Stimulated activated CD4-positive, alpha-beta T cell treated with anti-CD3 and anti-CD28 coated beads, Interleukin-4, amount 100 ng/mL, for 4 hours (primary cell): ENCODE data around the gene XRCC1.
"Not testable (repeated sequence)": the region's sequence is repeated elsewhere in the genome, so short reads cannot be mapped to it uniquely, and the experiment has no call there.

Experiments used
- DNase-seq, 2 experiments: peaks; one replicate each; pipeline ENCODE4 v3.0.0-alpha.2; 2020

The XRCC1 gene

DNA sequence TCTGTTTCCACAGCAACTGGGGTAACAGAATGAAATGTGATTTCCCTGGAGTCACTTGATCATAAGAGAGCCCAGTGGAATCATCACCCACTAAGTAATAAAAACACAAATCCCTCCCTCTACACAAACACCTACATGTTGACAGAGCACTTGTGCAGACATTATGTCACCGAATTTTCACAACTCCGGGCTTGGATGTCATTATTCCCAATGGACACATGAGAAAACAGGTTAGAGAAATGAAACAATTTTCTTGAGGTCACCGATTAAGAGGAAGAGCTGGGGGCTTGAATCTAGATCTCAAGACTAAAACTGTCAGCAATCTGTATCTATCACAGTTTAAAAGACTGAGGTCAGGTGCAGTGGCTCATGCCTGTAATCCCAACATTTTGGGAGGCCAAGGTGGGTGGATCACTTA lies 3.1 kb downstream of the XRCC1 start:
- no peak for DNase-seq

DNA sequence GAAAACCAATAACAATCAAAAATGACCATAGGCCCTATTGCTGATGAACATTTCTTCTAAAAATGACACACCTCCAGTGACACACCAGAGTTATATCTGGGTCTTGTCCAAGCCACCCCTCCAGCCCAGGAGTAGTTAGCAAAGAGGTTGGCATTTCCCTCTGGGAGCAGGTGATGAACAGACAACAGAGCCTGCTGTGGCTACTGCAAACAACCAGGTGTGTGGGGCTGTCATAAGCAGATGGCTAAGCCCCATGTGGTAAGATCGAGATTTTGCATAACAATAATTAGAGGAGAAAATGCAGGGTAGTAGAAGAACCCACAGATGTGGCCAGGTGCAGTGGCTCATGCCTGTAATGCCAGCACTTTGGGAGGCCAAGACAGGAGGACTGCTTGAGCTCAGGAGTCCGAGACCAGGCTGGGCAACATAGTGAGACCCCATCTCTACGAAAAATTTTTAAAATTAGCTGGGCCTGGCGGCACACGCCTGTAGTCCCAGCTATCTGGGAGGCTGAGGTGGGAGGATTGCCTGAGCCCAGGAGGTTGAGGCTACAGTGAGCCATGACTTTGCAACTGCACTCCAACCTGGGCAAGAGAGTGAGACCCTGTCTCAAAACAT lies 5.0 kb downstream of the XRCC1 start:
- DNase-seq, result no peak

DNA sequence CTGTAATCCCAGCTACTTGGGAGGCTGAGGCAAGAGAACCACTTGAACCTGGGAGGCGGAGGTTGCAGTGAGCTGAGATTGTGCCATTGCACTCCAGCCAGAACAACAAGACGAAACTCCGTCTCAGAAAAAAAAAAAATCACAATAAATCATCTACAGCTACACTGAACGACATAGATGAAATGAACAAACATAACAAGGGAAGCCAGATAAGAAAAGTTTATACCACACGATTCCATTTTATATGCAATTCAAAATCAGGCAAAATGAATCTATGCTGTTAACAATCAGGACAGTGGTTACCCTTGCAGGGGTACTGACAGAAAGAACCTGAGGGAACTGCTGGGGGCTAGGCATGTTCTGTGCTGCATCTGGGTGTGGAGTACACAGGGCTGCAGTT lies 5.7 kb downstream of the XRCC1 start:
- DNase-seq, result no peak

DNA sequence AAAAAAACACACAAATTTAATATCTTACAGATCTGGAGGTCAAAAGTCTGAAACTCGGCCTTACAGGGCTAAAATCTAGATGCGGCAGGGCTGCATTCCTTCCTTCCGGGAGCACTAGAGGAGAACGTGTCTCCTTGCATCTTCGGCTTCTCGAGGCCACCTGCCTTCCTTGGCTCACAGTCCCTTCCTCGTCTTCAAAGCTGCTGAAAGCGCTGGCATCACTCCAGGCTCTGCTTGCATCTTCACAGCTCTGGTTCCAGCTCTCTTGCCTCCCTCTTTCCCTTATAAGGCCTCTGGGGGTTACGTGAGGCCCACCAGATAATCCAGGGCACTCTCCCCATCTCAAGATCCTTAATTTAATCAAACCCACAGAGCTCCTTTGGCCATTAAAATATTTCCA lies 10.5 kb downstream of the XRCC1 start:
- no peak for DNase-seq

DNA sequence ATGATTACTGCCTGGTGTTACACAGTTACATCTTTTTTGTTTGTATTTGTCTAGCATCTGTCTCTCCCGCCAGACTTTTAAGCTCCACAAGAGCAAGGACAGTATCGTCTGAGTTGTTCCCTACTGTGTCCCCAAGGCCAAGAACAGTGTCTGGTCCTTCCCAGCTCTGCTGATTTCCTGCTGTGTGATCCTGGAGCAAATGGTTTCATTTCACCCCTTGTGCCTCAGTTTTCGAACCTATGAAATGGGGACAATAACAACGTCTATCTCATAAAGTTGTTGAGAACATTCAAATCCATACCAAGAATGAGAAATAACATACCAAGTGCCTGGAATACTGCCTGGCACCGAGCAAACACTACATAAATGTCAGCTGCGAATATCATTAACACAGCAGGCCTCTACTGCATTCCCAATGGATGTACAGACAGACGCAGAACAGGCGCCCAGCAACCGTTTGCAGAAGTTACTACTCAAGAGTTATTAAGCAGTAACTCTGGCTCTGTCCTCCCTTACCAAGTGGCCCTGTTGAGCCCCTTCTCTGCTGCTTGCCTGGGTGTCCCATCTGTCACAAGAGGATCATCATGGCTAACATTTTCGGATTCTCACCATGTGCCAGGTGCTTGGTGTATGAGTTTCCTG lies 11.4 kb downstream of the XRCC1 start:
- no peak for DNase-seq

DNA sequence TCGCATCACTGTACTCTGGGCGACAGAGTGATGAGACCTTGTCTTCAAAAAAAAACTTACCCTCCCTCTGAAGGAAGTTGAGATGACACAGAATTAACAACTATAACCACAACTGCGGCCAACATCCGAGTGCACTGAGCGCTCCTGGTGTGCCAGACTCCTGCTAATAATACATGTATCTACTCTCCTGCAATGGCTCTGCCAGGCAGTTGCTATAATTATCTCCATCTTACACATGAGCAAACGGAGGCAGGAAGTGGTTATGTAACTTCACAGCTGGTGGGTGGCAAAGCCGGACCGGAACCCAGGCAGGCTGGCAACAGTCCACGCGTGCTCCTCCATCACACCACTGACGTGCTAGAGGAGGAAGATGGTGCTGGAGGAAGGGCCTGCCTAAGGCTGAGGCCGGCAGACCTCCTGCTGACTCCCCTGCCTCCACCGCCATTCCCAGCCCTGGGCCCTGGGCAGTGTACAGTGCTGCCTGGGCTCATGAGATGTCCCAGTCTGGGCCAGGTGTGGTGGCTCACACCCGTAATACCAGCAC lies 12.6 kb downstream of the XRCC1 start:
- DNase-seq, result peak; percentile 46 to 76

DNA sequence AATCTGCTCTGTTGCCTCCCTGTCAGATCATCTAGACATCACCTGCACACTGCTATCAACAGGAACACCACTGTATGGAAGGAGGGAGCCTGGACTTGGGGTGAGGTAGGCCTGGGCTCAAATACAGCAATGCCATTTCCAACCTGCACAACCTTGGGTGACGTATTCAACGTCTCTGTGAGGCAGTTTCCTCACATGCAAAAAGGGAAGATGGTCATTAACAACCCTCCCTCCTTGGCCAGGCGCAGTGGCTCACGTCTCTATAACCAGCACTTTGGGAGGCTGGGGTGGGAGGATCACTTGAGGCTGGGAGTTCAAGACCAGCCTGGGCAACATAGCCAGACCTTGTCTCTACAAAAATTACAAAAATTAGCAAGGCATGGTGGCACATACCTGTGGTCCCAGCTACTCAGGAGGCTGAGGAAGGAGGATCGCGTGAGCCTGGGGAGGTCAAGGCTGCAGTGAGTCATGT lies 13.1 kb downstream of the XRCC1 start:
- no peak for DNase-seq

DNA sequence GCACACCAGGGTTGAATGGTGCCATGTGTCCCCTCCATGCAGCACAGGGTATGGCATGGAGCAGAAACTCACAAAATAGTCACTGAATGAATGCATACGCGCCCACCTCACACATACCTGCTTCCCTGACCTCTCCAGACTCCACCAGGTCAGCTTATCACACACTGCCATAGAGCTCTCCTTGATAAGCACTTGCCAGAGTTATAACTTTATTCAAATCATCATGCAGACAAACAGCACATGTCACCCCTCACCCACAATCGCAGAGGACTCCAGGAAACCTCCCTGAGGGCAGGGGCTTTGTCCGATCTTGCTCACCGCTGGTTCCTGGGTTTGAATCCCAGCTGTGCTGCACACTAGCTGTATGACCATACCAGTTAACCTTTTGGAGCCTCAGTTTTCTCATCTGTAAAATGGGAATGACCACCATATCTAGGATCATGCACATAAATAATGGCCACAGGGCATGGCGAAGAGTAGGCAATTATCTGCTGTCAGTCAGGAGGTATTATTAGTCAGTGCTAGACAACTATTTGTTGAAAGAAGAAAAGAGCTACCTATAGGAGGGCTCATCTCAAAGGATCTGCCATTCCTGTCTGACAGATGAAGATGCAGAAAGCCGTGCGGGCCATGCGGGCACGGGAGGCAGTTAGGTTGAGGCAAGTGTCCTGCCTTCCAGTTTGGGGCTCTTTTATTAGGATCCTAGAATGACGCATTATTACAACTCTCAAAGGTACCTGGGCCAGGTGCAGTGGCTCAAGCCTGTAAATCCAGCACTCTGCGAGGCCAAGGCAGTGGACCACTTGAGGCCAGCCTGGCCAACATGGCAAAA lies 14.0 kb downstream of the XRCC1 start:
- no peak for DNase-seq

DNA sequence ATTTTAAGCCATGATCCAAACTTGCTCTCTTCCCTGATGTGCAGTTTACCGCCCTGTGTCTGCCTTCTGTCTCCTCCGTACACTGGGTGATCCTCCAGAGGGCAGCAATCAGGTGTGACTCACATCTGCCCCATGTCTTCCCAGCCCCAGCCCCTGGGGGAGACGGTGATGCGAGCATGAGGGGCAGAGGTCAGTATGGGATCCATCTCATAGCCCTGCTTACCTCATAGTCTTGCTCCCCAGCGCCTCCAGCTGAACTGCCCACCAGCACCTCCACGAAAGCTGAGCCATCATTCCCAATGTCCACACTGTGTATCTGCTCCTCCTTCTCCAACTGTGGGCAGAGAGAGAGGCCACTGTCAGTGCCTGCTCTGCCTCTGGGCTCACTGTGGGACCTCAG lies 14.6 kb downstream of the XRCC1 start:
- DNase-seq, result peak; percentile 12 to 34

DNA sequence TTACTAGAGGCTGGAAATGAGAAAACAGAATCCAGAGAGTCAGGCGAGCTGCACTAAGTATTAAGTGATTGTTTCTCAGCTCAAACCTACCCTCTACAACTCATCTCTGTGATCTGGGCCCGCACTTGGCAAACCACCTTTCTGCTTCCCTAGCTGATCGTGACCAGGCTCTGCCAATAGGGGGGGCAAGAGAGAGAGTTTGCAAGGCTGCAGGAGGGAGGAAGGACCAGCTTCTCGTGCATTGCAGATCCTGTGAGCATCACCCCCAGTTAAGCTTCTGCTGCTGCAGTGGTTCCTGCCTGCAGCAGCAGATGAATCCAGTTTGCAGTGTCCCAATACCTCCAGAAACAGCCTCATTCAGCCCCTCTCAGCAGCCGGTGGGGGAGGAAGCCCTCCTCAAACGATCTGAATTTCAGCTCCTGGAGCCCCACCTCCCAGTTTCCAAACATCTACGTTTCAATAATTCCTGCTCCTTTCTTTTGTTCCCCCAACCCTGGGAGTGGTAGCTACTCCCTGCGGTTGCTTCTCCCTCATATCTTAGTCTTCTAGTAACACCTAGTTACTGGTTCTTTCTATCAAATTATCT lies 20.0 kb downstream of the XRCC1 start:
- DNase-seq, result peak; percentile 73 to 78

DNA sequence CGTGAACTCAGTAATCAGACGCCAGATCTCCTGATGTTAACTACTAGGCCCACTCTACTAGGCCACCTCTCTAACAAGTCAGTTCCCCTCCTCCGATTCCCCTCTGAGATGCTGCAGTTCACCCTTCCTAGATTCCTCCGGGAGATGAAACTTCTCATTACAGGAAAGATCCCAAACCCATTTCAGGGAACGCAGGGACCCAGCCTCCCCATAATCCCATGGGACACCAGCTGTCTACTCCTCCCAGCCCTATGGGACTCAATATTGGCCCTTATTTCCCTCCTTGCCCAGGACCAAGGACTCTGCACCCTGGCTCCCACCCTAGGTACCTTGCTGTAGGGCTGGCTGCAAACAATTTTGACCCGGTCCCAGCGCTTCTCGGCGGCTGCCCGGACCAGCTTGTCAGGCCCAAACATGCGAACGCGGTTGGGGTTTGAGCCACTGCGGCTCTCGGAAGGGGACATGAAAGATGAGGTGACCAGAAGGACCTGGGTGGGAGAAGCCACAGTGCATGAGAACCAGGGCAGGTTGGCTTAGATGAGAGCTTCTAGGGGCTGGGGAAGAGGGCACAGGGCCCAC lies 20.9 kb downstream of the XRCC1 start:
- DNase-seq, result no peak

DNA sequence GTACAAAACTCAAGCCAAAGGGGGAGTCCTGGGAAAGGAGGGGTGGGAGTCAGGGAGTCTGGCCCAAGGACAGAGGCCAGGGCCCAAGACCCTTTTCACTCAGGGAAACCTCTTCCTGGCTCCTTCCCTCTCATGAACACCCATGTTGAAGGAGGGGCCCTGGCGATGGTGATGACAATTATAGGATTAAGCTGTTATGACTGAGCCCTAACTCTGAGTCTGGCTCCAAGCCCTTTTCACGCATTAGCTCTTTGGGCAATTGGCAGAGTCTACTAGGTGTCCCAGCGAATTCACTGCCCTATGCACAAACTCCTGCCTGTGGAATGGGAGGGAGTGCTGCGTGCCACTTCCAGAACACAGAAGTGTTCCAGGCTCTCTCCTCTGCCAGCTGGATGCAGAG lies 21.7 kb downstream of the XRCC1 start:
- DNase-seq, result no peak

DNA sequence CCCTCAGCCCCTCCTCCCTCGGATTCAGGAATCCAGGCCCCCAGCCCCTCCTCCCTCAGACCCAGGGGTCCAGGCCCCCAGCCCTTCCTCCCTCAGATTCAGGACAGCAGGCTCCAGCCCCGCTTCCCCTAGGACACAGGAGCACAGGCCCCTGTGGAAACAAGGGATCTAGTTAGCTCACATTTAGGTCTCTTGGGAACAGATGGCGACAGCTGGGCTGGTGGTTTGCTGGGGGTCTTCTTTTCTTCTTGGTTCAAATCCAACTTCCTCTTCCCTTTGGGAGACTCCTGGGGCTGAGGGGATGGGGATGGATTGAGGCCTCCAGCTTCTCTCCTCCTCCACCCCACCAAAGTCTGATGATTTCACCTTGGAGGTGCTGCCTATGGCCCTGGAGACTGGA lies 22.7 kb downstream of the XRCC1 start:
- no peak for DNase-seq

DNA sequence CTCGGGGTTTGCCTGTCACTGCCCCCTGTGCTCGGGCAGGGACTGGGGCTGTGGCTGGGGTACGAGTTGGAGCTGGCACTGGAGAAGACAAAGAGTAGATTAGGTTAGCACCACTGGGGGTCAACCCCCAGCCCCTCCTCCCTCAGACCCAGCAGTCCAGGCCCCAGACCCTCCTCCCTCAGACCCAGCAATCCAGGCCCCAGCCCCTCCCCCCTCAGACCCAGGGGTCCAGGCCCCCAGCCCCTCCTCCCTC lies 23.2 kb downstream of the XRCC1 start:
- no peak for DNase-seq

DNA sequence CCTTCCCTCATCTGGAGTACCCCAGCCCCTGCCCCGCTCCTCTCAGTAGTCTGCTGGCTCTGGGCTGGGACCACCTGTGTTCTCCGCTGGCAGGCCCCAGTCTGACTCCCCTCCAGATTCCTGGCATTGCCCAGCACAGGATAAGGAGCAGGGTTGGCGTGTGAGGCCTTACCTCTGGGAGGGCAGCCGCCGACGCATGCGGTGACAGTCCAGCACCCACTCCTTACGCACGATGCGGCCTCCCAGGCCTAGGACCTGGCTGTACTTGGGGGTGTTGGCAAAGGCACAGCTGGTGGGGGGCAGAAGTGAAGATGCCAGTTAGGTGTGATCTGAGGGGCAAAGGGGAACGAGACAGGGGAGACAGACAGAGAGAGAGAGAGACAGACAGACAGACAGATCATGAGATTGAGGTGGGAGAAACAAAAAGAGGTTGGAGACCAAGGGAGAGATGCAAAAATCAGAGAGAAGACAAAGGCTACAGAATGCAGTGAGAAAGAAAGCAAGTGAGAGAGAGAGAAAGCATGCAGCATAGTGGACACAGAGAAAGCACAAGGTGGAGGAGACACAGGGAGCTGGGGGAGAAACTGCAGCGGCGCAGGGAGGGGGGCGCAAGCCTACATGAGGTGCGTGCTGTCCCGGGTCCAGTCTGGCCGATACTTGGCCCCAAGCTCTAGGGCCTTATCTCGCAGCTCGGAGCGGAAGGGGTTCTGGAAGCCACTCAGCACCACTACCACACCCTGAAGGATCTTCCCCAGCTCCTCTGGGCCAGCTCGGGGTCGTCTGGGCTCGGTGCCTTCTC lies 23.7 kb downstream of the XRCC1 start:
- DNase-seq, result no peak

DNA sequence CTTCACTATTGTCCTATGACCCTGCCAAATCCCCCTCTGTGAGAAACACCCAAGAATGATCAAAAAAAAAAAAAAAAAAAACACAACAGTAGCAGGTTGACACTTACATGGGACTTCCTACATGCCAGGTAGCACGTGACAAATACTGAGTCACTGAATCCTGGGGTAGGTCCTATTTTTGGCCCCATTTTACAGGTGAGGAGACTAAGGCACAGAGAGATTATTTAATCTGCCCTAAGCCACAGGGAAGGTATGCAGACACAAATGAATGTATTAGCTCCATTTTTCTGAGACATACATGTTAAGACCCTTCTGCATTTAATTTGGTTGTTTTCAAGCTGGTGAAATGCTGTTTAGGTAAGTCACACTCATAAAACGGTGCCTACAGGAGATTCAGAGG lies 26.6 kb downstream of the XRCC1 start:
- no peak for DNase-seq

DNA sequence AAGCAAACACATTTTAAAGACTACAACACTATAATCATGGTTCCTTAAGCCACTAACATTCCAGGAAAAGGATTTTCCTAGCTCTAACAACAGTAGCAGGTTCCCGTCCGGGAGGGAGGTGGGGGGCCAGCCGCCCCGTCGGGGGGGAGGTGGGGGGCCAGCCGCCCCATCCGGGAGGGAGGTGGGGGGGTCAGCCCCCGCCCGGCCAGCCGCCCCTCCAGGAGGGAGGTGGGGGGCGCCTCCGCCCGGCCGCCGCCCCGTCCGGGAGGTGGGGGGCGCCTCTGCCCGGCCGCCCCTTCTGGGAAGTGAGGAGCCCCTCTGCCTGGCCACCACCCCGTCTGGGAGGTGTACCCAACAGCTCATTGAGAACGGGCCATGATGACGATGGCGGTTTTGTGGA lies 27.4 kb downstream of the XRCC1 start:
- DNase-seq, result not testable (repeated sequence)

DNA sequence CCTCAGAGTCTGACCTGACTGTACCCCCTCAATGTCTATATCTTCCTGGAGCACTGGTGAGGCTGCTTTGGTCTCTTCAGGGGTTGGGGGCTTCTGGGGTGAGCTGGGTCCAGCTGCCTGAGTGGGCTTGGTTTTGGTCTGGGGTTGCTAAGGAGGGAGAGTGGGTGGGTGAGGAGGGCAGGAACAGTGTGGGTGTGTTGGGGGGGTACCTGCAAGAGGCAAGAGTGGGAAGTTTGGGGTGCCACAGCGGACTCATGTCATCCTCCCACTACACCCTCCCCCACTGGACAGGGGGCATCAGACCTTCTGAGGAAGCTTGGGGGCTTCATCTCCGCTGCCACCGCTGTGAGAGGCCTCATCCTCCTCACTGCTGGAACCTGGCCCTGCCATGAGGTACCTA lies 28.7 kb downstream of the XRCC1 start:
- no peak for DNase-seq

DNA sequence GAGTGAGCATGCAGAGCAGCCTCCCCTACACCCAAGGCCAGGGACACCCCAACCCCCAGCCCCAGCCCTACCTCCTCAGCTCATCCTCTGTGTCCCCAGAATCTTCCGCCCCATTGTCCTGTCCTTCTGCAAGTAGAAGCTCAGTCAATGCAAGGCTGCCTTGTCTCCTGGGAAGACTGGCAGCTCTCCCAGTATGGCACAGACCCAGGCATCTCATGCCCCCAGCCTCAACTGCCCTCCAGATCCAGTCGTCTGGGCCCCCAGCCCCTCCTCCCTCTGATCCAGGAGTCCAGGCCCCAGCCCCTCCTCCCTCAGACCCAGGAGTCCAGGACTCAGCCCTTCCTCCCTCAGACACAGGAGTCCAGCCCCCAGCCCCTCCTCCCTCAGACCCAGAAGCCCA lies 29.3 kb downstream of the XRCC1 start:
- DNase-seq, result no peak

DNA sequence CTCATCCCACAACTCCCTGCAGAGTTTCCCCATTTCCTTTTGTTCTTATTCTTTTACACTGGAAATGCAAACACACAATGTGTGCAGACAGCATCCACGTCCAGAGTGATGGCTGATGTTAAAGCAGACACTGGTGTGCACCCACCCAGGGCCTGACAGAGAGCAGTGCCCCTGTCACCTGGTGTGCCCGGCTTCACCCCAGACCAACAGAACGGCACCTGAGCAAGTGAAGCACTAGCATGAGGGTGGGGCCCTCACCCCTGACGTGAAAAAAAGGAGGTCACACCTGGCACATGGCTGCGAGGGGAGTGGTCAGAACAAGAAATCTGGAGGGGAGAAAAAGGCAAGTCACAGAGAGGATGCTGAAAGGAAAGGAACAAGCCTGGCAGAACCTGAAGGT lies 30.1 kb downstream of the XRCC1 start:
- no peak for DNase-seq

DNA sequence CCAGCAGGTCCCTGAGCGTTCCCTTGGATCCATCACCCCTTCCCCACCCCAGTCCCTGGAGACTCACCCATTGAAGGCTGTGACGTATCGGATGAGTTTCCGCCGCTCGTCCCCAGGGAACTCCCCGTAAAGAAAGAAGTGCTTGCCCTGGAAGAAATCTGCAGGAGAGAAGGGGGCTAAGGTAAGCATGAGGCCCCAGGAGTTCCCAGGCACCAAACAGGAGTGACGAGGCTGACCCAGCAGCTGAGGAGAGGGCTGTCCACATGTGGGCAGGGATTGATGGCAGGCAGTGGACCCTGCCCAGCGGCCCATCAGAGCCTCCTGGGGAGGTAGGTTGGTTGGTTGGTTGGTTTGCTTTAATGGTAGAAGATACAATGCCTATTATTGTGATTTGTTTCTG lies 31.2 kb downstream of the XRCC1 start:
- no peak for DNase-seq

DNA sequence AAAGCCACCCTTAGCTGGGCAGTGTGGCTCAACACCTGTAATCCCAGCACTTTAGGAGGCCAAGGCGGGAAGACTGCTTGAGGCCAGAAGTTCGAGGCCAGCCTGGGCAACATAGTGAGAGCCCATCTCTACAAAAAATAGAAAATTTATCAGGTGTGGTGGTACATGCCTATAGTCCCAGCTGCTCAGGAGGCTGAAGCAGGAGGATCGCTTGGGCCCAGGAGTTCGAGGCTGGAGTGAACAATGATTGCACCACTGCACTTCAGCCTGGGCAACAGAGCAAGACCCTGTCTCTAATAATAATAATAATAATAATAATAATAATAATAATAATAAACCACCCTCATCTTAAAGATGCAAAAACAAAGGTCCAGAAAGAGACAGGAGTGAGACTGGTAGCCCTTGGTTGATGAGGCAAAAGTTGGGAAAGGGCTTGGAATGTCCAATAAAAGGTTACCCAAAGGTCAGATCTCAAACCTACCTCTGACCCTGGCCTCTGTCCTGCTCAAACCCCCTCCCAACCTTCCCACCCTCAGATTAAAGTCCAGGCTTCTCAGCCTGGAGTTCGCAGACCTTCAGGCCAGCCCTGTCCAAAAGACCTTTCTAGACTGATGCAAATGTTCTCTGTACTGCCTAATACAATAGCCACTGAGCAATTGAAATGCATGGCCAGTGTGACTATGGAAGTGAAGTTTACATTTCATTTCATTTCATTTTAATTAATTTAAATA lies 33.2 kb downstream of the XRCC1 start:
- no peak for DNase-seq
